ENCODE data around the gene GRK1.

DNA sequence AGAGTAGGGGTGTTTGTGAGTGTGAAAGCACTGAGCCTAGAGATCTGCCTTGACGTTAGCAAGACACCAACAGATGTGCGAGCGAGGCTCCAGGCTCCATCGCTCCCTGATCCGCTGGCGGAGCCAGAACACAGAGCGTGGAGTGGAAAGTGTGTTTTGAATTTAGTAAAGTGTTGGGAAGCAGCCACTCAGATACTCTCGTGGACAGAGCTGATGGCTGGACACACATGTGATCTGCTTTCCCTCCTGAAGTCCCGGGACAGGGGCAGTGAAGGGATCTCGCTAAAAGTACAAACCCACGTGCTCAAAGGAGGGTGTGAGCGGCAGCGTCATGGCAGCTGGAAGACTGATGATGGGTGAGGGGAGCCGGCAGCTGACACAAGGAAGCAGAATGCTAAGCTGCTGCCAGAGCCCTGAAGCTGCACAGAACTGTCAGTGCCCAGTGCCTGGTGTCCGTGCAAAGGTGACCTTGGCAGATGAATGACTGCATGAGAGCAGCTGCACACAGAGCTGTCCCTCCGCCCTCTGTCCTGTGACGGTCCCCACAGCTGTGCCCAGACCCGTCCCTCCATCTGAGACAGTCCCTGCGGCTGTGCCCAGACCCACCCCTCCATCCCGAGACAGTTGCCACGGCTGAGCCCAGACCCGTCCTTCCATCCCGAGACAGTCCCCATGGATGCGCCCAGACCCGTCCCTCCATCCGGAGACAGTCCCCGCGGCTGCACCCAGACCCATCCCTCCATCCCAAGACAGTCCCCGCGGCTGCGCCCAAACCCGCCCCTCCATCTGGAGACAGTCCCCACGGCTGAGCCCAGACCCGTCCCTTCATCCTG is 62.4 kb downstream of the GRK1 start:
- TF ChIP-seq CTCF (conservative IDR thresholded peaks at IDR 0.05) (no peak), EZH2 (IDR thresholded peaks at IDR 0.05; ENCODE audit: low read depth) (no peak)
